Nephron (organoid): ENCODE measurements around the gene BTD.

Experiments used
- H3K27ac Mint-ChIP-seq, 3 experiments: 2 replicates each; pipeline ENCODE4 v1.8.0; 2020; ENCODE audit warnings: mixed read lengths in 3 of 3, mild to moderate bottlenecking in 2 of 3, moderate library complexity in 1 of 3
- H3K27me3 Mint-ChIP-seq: 2 replicates; pipeline ENCODE4 v1.8.0; 2021; ENCODE audit warnings: low read depth, mild to moderate bottlenecking, moderate library complexity, mixed read lengths
- H3K36me3 Mint-ChIP-seq: 2 replicates; pipeline ENCODE4 v1.8.0; 2020; ENCODE audit warnings: low read depth, mixed read lengths
- H3K4me1 Mint-ChIP-seq: 2 replicates; pipeline ENCODE4 v1.8.0; 2020; ENCODE audit warnings: mixed read lengths
- H3K4me3 Mint-ChIP-seq, 3 experiments: 2 replicates each; pipeline ENCODE4 v1.8.0; 2020; ENCODE audit warnings: mild to moderate bottlenecking in 3 of 3, mixed read lengths in 3 of 3, moderate library complexity in 2 of 3
- H3K9me3 Mint-ChIP-seq: 2 replicates; pipeline ENCODE4 v1.8.0; 2020; ENCODE audit warnings: mixed read lengths
- TF ChIP-seq, protein P1 (sequence below), 3 experiments: fragments of 200-600 bp; sonication (generic); IDR thresholded peaks; one replicate each; pipeline ENCODE4 v1.5.0; 2021; ENCODE audit warnings: antibody characterized with exemption in 3 of 3; ENCODE audit not compliant: unreplicated experiment in 3 of 3

Gene BTD

GRCh38 chr3:15645740-15646501 lies 44.4 kb downstream of the BTD start:
- Mint-ChIP-seq H3K4me3 (peak overlapping the region in 1 of 3 experiments; percentile 10), H3K36me3 (peaks cover 21% of the 10 kb centered on the region), H3K27ac (peak overlapping the region; percentile 57 to 90 (median 78)), H3K9me3 (no peaks in the 10 kb centered on the region), H3K27me3 (peaks cover 3% of the 10 kb centered on the region), H3K4me1 (peaks cover 43% of the 10 kb centered on the region)
- TF ChIP-seq, protein P1, sequence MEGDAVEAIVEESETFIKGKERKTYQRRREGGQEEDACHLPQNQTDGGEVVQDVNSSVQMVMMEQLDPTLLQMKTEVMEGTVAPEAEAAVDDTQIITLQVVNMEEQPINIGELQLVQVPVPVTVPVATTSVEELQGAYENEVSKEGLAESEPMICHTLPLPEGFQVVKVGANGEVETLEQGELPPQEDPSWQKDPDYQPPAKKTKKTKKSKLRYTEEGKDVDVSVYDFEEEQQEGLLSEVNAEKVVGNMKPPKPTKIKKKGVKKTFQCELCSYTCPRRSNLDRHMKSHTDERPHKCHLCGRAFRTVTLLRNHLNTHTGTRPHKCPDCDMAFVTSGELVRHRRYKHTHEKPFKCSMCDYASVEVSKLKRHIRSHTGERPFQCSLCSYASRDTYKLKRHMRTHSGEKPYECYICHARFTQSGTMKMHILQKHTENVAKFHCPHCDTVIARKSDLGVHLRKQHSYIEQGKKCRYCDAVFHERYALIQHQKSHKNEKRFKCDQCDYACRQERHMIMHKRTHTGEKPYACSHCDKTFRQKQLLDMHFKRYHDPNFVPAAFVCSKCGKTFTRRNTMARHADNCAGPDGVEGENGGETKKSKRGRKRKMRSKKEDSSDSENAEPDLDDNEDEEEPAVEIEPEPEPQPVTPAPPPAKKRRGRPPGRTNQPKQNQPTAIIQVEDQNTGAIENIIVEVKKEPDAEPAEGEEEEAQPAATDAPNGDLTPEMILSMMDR (IDR thresholded peaks at IDR 0.05; ENCODE audit: unreplicated experiment in 3 of 3) = no peak

DNA sequence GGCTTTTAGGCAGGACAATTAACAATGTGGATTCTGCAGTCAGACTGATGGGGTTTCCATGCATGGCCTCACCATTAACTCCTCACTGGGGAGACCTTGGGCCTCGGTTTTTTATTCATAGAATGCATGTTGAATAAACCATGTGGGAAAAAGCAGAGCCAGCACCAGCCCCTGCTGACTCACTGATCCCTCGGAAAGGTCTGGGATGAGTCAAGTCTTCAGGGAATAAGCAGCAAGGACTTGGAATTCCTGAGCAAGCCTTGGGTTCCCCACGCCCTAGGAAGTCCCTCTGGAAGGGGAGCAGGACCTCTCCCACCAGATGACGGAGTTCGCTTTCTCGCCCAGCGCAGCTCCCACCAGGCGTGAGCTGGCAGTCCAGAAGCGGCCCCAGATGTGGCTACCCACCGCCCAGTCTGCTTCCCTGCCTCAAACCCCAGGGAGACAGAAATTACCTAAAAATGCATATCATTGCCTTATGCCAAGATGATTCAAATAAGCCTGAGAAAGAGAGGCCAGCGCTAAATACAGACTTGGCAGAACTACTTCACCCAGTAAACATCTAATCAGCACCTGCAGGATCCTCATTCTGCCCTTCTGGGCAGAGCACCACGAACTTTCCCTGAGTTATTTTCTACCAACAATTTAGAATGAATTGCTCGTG lies 45.4 kb downstream of the BTD start:
- Mint-ChIP-seq H3K9me3 (no peaks in the 10 kb centered on the region), H3K4me3 (no peak overlapping the region), H3K36me3 (peaks cover 16% of the 10 kb centered on the region), H3K4me1 (peaks cover 43% of the 10 kb centered on the region), H3K27me3 (peaks cover 6% of the 10 kb centered on the region), H3K27ac (peak overlapping the region in 2 of 3 experiments; percentile 46 to 78)
- TF ChIP-seq, protein P1 (IDR thresholded peaks at IDR 0.05; ENCODE audit: unreplicated experiment in 3 of 3) = no peak

- no peak overlapping the region for H3K4me3 Mint-ChIP-seq
- H3K27me3 Mint-ChIP-seq = peaks cover 6% of the 10 kb centered on the region
- H3K9me3 Mint-ChIP-seq = no peaks in the 10 kb centered on the region
- peaks cover 13% of the 10 kb centered on the region for H3K36me3 Mint-ChIP-seq
- TF ChIP-seq, protein P1 (IDR thresholded peaks at IDR 0.05; ENCODE audit: unreplicated experiment in 3 of 3) = no peak
- H3K27ac Mint-ChIP-seq = peak overlapping the region in 2 of 3 experiments; percentile 46 to 78
- H3K4me1 Mint-ChIP-seq = peaks cover 43% of the 10 kb centered on the region
Observed at GRCh38 chr3:15647611-15648167, 46.1 kb downstream of the BTD start.

DNA sequence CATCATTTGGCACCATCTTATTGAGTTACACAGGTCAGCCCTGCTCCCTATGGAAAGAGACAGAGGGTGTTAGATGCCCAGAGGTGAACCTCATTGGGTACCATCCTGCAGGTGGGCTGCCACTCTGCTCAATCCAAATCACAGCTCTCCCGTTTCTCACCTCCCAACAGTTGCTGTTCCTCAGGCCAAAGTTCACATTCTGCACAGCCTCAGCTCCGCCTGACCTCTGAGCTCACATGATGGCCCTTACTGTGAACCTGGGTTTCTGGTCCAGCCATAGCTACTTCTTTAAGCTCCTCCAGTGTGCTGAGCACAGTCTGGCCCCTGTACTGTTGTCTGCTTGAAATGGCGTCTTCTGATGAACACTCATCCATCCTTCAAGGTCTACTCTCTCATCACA lies 47.8 kb downstream of the BTD start:
- Mint-ChIP-seq H3K9me3 (no peaks in the 10 kb centered on the region), H3K4me1 (peaks cover 43% of the 10 kb centered on the region), H3K27ac (peak overlapping the region in 1 of 3 experiments; percentile 16), H3K4me3 (no peak overlapping the region), H3K27me3 (peaks cover 6% of the 10 kb centered on the region), H3K36me3 (peaks cover 9% of the 10 kb centered on the region)
- TF ChIP-seq, protein P1 (IDR thresholded peaks at IDR 0.05; ENCODE audit: unreplicated experiment in 3 of 3) = no peak

GRCh38 chr3:15649858-15650257 lies 48.3 kb downstream of the BTD start:
- Mint-ChIP-seq H3K9me3 (no peaks in the 10 kb centered on the region), H3K4me1 (peaks cover 43% of the 10 kb centered on the region), H3K27ac (peak overlapping the region in 1 of 3 experiments; percentile 16), H3K4me3 (no peak overlapping the region), H3K36me3 (peaks cover 9% of the 10 kb centered on the region), H3K27me3 (peaks cover 6% of the 10 kb centered on the region)
- TF ChIP-seq, protein P1 (IDR thresholded peaks at IDR 0.05; ENCODE audit: unreplicated experiment in 3 of 3) = no peak
